GM21381 (cell line): Measurements from ENCODE around the gene PPP6R2.
"Not testable (repeated sequence)": the region's sequence is repeated elsewhere in the genome, so short reads cannot be mapped to it uniquely, and the experiment has no call there.

Source experiments
- ATAC-seq: cut with Tn5 transposase; IDR thresholded peaks from one replicate; pipeline ENCODE4 v1.9.1; 2021; ENCODE audit warnings: mild to moderate bottlenecking, moderate library complexity; ENCODE audit not compliant: unreplicated experiment

PPP6R2 gene

GRCh38 chr22:50422961-50423815 lies 80.1 kb downstream of the PPP6R2 start:
- ATAC-seq, result no peak

- no peak for ATAC-seq
Observed at GRCh38 chr22:50423956-50424355, 80.8 kb downstream of the PPP6R2 start.

- ATAC-seq, result no peak
Observed at GRCh38 chr22:50425179-50425916, 82.2 kb downstream of the PPP6R2 start.

- ATAC-seq, result no peak
Observed at GRCh38 chr22:50432131-50432876, 89.2 kb downstream of the PPP6R2 start.

DNA sequence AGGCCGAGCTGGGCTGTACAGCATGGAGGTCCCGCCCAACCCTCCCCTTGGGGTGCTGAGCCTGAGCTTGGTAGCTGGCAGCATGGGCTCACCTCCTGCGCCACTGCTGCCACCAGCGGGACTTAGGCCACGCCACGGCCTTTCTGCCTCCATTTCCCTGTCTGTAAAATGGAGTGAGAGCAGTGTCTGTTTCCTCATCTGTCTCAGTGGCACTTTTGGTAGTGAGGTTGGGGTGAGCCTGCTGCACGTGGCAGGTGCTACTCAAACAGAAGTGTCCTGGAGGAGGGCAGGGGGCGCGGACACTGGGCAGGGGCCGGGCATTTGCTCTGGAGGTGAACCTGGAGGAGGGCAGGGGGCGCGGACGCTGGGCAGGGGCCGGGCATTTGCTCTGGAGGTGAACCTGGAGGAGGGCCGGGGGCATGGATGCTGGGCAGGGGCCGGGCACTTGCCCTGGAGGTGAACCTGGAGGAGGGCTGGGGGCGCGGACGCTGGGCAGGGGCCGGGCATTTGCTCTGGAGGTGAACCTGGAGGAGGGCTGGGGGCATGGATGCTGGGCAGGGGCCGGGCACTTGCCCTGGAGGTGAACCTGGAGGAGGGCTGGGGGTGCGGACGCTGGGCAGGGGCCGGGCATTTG lies 89.9 kb downstream of the PPP6R2 start:
- ATAC-seq, result not testable (repeated sequence)

GRCh38 chr22:50434849-50435248 lies 91.7 kb downstream of the PPP6R2 start:
- ATAC-seq, result no peak

DNA sequence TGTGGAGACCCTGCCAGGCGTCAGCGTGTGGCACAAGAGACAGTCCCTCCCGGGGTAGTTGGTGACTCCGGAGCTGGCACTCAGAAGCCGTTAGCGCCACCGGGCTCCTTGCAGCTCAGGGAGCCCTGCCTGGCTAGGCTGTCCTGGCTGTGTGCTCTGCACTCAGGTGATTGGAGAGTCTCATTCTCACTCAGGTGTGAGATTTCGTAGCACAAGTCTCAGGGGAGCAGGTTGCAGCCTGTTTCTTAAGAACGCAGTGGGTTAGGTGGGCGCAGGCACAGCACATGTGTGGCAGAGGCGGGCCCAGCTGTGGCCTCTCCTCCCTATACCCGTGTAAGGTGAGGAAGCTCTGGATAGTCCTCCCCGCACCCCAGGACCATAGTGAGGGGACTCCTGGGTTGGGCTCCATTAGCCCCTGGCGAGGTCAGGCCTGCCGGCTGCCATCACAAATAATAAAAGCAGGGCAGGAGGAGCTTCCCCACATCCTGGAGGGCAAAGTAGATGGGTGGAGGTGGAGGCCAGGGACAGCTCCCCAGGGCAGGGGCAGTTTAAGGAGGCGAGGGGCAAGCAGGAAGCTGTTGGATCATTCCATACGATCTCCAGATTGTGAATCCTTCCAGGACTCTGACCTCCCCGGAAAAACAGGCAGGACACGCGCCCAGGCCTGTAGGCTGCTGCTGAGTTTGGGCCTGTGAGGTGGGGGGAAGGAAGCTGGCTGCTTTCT lies 92.3 kb downstream of the PPP6R2 start:
- no peak for ATAC-seq

- ATAC-seq, result no peak
Observed at GRCh38 chr22:50436015-50436830, 93.1 kb downstream of the PPP6R2 start.

GRCh38 chr22:50436841-50437341 lies 93.8 kb downstream of the PPP6R2 start:
- no peak for ATAC-seq

DNA sequence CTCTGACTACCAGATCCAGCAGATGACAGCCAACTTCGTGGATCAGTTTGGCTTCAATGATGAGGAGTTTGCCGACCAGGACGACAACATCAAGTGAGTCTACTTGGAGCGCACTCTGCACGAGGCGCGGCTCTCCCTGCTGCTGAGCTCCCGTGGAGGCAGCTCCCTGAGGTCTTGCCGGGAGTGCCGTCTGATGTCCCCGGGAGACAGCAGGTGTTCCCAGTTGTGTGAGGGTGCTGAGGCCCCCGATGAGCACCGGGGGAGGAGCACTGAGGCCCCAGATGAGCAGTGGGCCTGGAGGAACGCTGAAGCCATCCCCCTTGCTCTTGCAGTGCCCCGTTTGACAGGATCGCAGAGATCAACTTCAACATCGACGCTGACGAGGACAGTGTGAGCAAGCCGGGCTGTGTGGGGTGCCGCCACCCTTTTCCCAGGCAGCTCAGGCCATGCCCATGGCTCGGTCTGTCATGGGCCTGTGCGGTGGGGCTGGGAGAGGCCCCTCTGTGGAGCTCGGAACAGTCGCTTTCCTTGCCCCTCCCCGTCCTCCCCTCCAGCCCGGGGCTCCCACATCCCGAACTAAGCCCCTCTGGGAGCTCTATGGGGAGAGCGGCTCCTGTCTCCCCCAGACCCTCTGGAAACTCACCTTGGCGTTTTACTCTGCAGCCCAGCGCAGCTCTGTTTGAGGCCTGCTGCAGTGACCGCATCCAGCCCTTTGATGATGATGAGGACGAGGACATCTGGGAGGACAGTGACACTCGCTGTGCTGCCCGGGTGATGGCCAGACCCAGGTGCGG lies 94.6 kb downstream of the PPP6R2 start:
- ATAC-seq, result no peak

GRCh38 chr22:50438305-50439275 lies 95.5 kb downstream of the PPP6R2 start:
- no peak for ATAC-seq

DNA sequence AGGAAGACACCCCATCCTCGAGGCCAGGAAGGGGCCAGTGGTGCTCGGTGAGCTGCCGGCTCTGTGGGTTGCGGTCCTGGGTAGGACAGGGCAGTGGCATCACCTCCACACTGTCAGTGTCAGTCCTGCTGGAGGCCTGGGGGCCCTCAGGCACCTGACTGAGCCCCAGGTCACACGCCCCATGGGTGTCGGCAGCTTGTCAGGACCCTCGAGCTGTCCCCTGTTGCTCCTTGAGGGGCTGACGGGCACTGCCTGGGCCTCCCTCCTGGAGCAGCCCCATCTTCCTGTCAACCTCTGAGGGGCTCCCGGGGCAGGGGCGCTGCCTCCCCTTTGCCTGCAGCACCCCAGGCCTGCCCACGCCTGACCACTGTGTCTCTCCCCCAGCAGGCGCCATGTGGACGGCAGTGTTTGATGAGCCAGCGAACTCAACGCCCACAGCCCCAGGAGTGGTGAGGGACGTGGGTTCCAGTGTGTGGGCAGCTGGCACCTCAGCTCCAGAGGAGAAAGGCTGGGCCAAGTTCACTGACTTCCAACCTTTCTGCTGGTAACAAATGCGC lies 96.3 kb downstream of the PPP6R2 start:
- no peak for ATAC-seq

GRCh38 chr22:50439871-50440331 lies 96.8 kb downstream of the PPP6R2 start:
- no peak for ATAC-seq

DNA sequence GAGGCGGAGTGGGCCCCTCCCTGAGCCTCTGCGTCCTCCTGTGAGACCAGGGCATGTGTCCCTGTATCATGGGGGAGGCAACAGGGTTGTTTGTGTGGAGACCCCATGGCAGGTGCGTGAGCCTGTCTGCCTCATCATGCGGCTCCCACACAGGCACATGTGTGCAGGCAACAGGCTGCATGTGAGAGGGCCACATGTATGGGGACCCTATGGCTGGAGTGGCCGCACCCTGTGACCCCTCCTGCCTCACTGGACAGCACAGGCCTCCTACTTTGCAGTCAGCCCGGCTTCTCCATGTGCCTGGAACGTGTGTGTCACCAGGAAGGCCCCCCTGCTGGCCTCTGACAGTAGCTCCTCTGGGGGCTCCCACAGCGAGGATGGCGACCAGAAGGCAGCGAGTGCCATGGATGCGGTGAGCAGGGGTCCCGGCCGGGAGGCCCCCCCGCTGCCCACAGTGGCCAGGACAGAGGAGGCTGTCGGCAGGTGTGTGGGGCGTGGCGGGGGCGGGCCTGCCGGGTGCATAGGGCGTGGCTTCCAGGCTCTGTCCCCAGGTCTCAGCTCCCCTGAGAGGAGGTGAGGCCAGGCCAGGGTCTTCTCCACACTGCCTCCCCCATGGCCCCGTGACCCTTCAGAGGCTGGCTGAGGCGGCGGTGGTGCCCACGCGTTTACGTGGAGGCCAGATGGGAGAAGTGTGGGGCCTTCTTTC lies 97.6 kb downstream of the PPP6R2 start:
- no peak for ATAC-seq

DNA sequence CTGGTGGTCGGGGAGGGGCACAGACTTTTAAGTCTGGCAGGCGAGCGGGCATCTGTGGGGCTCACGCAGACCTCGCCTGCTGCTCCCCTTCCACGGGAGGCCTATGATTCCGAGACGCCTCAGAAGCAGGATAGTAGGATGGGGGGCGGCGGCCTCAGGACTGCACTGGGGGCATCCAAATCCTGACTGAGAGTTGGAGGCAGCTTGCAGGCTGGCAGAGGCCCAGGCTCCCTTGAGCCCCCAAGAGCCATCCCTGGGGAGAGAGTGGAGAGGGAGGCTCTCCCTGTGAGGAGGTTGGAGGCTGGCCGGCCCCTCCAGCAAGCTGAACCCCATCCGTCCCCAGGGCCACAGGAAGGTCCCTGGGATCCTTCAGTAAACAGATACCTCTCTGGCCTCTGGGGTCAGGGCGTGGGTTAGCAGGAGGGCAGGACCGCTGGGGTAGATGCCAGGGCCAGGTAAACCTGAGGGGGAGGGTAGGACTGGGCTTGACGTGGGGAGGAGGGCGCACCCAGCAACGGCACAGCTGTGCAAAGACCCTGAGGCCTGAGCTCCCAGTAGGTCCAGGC lies 98.4 kb downstream of the PPP6R2 start:
- ATAC-seq, result no peak

GRCh38 chr22:50443197-50443596 lies 100.1 kb downstream of the PPP6R2 start:
- ATAC-seq, result no peak
